Endothelial cell of umbilical vein (primary cell): Measurements from ENCODE around the gene ACVR1C.

ENCODE experiments used
- EZH2 ChIP-seq: IDR thresholded peaks from 2 replicates; pipeline ENCODE4 v1.6.1; 2012; ENCODE audit warnings: borderline replicate concordance, low read depth, mild to moderate bottlenecking, moderate library complexity, low read length, inconsistent platforms; ENCODE audit not compliant: severe bottlenecking
- FOS ChIP-seq: IDR thresholded peaks from 2 replicates; pipeline ENCODE4 v1.6.1; 2011; ENCODE audit warnings: mild to moderate bottlenecking, low read length, moderate library complexity, borderline replicate concordance; ENCODE audit not compliant: insufficient read depth
- GATA2 ChIP-seq: IDR thresholded peaks from 2 replicates; pipeline ENCODE4 v1.7.0; 2011; ENCODE audit warnings: low read depth, mild to moderate bottlenecking, moderate library complexity, mixed read lengths, low read length; ENCODE audit not compliant: insufficient read length, insufficient read depth
- JUN ChIP-seq: IDR thresholded peaks from 2 replicates; pipeline ENCODE4 v1.6.1; 2011; ENCODE audit warnings: borderline replicate concordance, low read depth; ENCODE audit not compliant: insufficient read length, insufficient read depth
- MYC ChIP-seq: IDR thresholded peaks from one replicate; pipeline ENCODE4 v1.6.1; 2011; ENCODE audit warnings: mild to moderate bottlenecking, low read depth, low read length
- POLR2A ChIP-seq: IDR thresholded peaks from 2 replicates; pipeline ENCODE4 v1.6.1; 2012; ENCODE audit warnings: low read depth, mild to moderate bottlenecking, control low read depth, low read length
- POLR2AphosphoS5 ChIP-seq: IDR thresholded peaks from 2 replicates; pipeline ENCODE4 v1.6.1; 2012; ENCODE audit warnings: low read depth, mild to moderate bottlenecking, control low read depth, low read length, moderate library complexity; ENCODE audit not compliant: insufficient read depth
- TF ChIP-seq, protein P1 (sequence below), 2 donors: IDR thresholded peaks; 1 replicate in 1 of 2; 2 replicates in 1 of 2; pipeline ENCODE4 v1.5.1; 2011; ENCODE audit warnings: low read length in 2 of 2, mild to moderate bottlenecking in 2 of 2, moderate library complexity in 2 of 2, control low read depth in 1 of 2, inconsistent platforms in 1 of 2, low read depth in 1 of 2; ENCODE audit not compliant: insufficient read depth in 1 of 2; ENCODE audit errors: extremely low read depth in 1 of 2
- TF ChIP-seq, protein P2 (sequence below): IDR thresholded peaks from 2 replicates; pipeline ENCODE4 v1.6.1; 2011; ENCODE audit not compliant: insufficient read depth, insufficient read length

DNA sequence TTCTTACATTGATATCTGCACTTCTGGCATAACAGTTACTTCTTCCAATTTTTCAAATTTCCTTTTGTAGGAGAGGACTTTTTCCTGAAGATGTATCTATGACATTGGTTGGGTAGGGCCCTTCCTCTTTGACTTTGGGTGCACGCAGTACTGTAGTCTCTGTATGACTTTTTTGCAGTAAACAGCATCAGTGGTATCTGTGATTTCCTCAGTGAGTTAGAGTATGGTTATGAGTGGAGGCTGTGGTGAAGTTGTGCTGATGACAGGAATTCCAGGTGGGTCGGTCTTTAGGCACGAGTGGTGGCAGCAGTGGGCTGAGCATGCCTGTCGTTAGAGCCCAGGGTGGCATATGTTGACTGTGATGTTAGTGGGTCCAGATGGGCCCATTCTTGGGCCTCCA, 17.6 kb downstream of the ACVR1C start:
- TF ChIP-seq, protein P1, sequence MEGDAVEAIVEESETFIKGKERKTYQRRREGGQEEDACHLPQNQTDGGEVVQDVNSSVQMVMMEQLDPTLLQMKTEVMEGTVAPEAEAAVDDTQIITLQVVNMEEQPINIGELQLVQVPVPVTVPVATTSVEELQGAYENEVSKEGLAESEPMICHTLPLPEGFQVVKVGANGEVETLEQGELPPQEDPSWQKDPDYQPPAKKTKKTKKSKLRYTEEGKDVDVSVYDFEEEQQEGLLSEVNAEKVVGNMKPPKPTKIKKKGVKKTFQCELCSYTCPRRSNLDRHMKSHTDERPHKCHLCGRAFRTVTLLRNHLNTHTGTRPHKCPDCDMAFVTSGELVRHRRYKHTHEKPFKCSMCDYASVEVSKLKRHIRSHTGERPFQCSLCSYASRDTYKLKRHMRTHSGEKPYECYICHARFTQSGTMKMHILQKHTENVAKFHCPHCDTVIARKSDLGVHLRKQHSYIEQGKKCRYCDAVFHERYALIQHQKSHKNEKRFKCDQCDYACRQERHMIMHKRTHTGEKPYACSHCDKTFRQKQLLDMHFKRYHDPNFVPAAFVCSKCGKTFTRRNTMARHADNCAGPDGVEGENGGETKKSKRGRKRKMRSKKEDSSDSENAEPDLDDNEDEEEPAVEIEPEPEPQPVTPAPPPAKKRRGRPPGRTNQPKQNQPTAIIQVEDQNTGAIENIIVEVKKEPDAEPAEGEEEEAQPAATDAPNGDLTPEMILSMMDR (IDR thresholded peaks at IDR 0.05; ENCODE audit: extremely low read depth in 1 of 2, insufficient read depth in 1 of 2, low read depth in 1 of 2, low read length in 2 of 2) = no peak
- TF ChIP-seq POLR2A = no peak
- TF ChIP-seq POLR2AphosphoS5 = no peak
- no peak for TF ChIP-seq EZH2
- no peak for TF ChIP-seq MYC
- TF ChIP-seq, protein P2, sequence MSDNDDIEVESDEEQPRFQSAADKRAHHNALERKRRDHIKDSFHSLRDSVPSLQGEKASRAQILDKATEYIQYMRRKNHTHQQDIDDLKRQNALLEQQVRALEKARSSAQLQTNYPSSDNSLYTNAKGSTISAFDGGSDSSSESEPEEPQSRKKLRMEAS = no peak
- no peak for TF ChIP-seq FOS
- TF ChIP-seq JUN = no peak
- TF ChIP-seq GATA2 = no peak
